Mesendoderm (in vitro differentiated cells): ENCODE data around the gene NELL2.
"Not testable (repeated sequence)": the region's sequence is repeated elsewhere in the genome, so short reads cannot be mapped to it uniquely, and the experiment has no call there.

Source experiments
- DNase-seq: peaks from one replicate; pipeline ENCODE4 v3.0.0; 2013
- H2AK5ac ChIP-seq: 2 replicates; pipeline ENCODE4 v1.6.1; 2013; ENCODE audit warnings: low read length, inconsistent platforms
- H2BK120ac ChIP-seq: 2 replicates; pipeline ENCODE4 v1.6.1; 2013; ENCODE audit warnings: low read depth, mild to moderate bottlenecking, low read length, moderate library complexity, mixed read lengths
- H2BK15ac ChIP-seq: replicated peaks from 2 replicates; pipeline ENCODE4 v1.6.1; 2013; ENCODE audit warnings: low read depth, mild to moderate bottlenecking, moderate library complexity
- H2BK5ac ChIP-seq: 2 replicates; pipeline ENCODE4 v1.6.1; 2013; ENCODE audit warnings: low read length, inconsistent platforms
- H3K18ac ChIP-seq: 2 replicates; pipeline ENCODE4 v1.6.1; 2013; ENCODE audit warnings: mild to moderate bottlenecking, low read length, mixed read lengths
- H3K23ac ChIP-seq: one replicate; pipeline ENCODE4 v1.6.1; 2013; ENCODE audit warnings: low read length
- H3K27ac ChIP-seq: 2 replicates; pipeline ENCODE4 v1.5.1; 2013; ENCODE audit warnings: low read depth, mild to moderate bottlenecking, inconsistent platforms, low read length, moderate library complexity
- H3K27me3 ChIP-seq: 2 replicates; pipeline ENCODE4 v1.6.1; 2013; ENCODE audit warnings: low read length, control low read depth, mild to moderate bottlenecking, inconsistent platforms; ENCODE audit not compliant: insufficient read depth, poor library complexity
- H3K36me3 ChIP-seq: 2 replicates; pipeline ENCODE4 v1.6.1; 2013; ENCODE audit warnings: low read length, inconsistent platforms; ENCODE audit not compliant: control insufficient read depth, insufficient read depth
- H3K4ac ChIP-seq: one replicate; pipeline ENCODE4 v1.6.1; 2013; ENCODE audit warnings: low read depth, mild to moderate bottlenecking, low read length, moderate library complexity
- H3K4me1 ChIP-seq: 2 replicates; pipeline ENCODE4 v1.6.1; 2013; ENCODE audit warnings: low read depth, low read length, inconsistent platforms; ENCODE audit not compliant: control insufficient read depth
- H3K4me2 ChIP-seq: 2 replicates; pipeline ENCODE4 v1.6.1; 2013; ENCODE audit warnings: low read length
- H3K4me3 ChIP-seq: 2 replicates; pipeline ENCODE4 v1.5.1; 2013; ENCODE audit warnings: mild to moderate bottlenecking, low read length
- H3K56ac ChIP-seq: one replicate; pipeline ENCODE4 v1.6.1; 2013; ENCODE audit warnings: low read length
- H3K79me1 ChIP-seq: 2 replicates; pipeline ENCODE4 v1.6.1; 2013; ENCODE audit warnings: low read length, inconsistent platforms
- H3K79me2 ChIP-seq: 2 replicates; pipeline ENCODE4 v1.6.1; 2013; ENCODE audit warnings: mild to moderate bottlenecking, low read length; ENCODE audit not compliant: control insufficient read depth, insufficient read depth
- H3K9ac ChIP-seq: 2 replicates; pipeline ENCODE4 v1.6.1; 2013; ENCODE audit warnings: low read length, inconsistent platforms
- H4K5ac ChIP-seq: one replicate; pipeline ENCODE4 v1.6.1; 2013; ENCODE audit warnings: low read length
- H4K8ac ChIP-seq: one replicate; pipeline ENCODE4 v1.6.1; 2013; ENCODE audit warnings: low read depth, mild to moderate bottlenecking, control low read depth, low read length, moderate library complexity
- WGBS: extraction: QIAGEN DNeasy Blood & Tissue Kit; methylation state at CpG from one replicate; pipeline ENCODE4 v1.1.7; 2013; ENCODE audit warnings: low lambda C conversion rate, missing lambda C conversion rate; ENCODE audit not compliant: insufficient coverage; ENCODE audit errors: extremely low coverage; 5-methylcytosine and 5-hydroxymethylcytosine counted together

Gene NELL2

GRCh38 chr12:44686821-44687432 is 189.2 kb downstream of the NELL2 start:
- H2AK5ac ChIP-seq, H3K18ac ChIP-seq, H2BK5ac ChIP-seq, H3K4me2 ChIP-seq, H4K8ac ChIP-seq, H4K5ac ChIP-seq, H3K4ac ChIP-seq, H2BK120ac ChIP-seq, H3K27me3 ChIP-seq, H3K9ac ChIP-seq, H3K23ac ChIP-seq, H3K79me1 ChIP-seq, H2BK15ac ChIP-seq, H3K79me2 ChIP-seq, H3K56ac ChIP-seq, H3K36me3 ChIP-seq, H3K4me3 ChIP-seq, DNase-seq, H3K4me1 ChIP-seq, H3K27ac ChIP-seq: not testable (repeated sequence)
- no CpG with 5 or more reads among the region's 22 CpGs for WGBS

- no peak overlapping the region for H2BK5ac ChIP-seq
These were observed 198.4 kb downstream of the NELL2 start for GRCh38 chr12:44677724-44678123.

GRCh38 chr12:44674875-44675274 is 201.2 kb downstream of the NELL2 start:
- Histone ChIP-seq H2BK5ac (no peak overlapping the region), H3K36me3 (no peaks in the 10 kb centered on the region)

More at GRCh38 chr12:44677724-44678123, 198.4 kb downstream of the NELL2 start:
- Histone ChIP-seq H4K5ac (no peak overlapping the region), H3K56ac (no peak overlapping the region), H2AK5ac (no peak overlapping the region), H3K79me1 (no peaks in the 10 kb centered on the region), H3K27ac (no peak overlapping the region), H3K27me3 (no peaks in the 10 kb centered on the region), H2BK120ac (no peak overlapping the region), H3K36me3 (no peaks in the 10 kb centered on the region), H3K23ac (no peak overlapping the region), H3K79me2 (no peaks in the 10 kb centered on the region), H3K4me1 (no peaks in the 10 kb centered on the region), H3K4me3 (no peak overlapping the region), H3K4ac (no peak overlapping the region), H4K8ac (no peak overlapping the region), H3K4me2 (no peak overlapping the region), H3K9ac (no peak overlapping the region), H2BK15ac (no peak overlapping the region), H3K18ac (no peak overlapping the region)
- DNase-seq = no peak

GRCh38 chr12:44673811-44674210 is 202.3 kb downstream of the NELL2 start:
- Histone ChIP-seq H3K79me1 (no peaks in the 10 kb centered on the region), H3K36me3 (no peaks in the 10 kb centered on the region), H3K27ac (no peak overlapping the region), H2BK15ac (no peak overlapping the region), H3K4ac (no peak overlapping the region), H2AK5ac (no peak overlapping the region), H4K8ac (no peak overlapping the region), H3K79me2 (no peaks in the 10 kb centered on the region), H3K4me3 (no peak overlapping the region), H3K23ac (no peak overlapping the region), H2BK120ac (no peak overlapping the region), H4K5ac (no peak overlapping the region), H3K27me3 (no peaks in the 10 kb centered on the region), H2BK5ac (no peak overlapping the region), H3K18ac (no peak overlapping the region), H3K4me2 (no peak overlapping the region), H3K56ac (no peak overlapping the region), H3K4me1 (no peaks in the 10 kb centered on the region), H3K9ac (no peak overlapping the region)
- no peak for DNase-seq
- WGBS = no CpG with 5 or more reads among the region's 1 CpG

More at GRCh38 chr12:44674875-44675274, 201.2 kb downstream of the NELL2 start:
- Histone ChIP-seq H3K27ac (no peak overlapping the region), H4K5ac (no peak overlapping the region), H3K18ac (no peak overlapping the region), H4K8ac (no peak overlapping the region), H3K4me3 (no peak overlapping the region), H3K79me2 (no peaks in the 10 kb centered on the region), H3K4me2 (no peak overlapping the region), H3K23ac (no peak overlapping the region), H3K4me1 (no peaks in the 10 kb centered on the region), H2BK120ac (no peak overlapping the region), H3K4ac (no peak overlapping the region), H3K9ac (no peak overlapping the region), H2BK15ac (no peak overlapping the region), H3K56ac (no peak overlapping the region), H3K79me1 (no peaks in the 10 kb centered on the region), H2AK5ac (no peak overlapping the region), H3K27me3 (no peaks in the 10 kb centered on the region)
- no CpG with 5 or more reads among the region's 1 CpG for WGBS
- no peak for DNase-seq

GRCh38 chr12:44672042-44672441 is 204.1 kb downstream of the NELL2 start:
- no peak overlapping the region for H3K56ac ChIP-seq
- no peak overlapping the region for H2BK120ac ChIP-seq
- H3K27ac ChIP-seq = no peak overlapping the region
- no CpG with 5 or more reads among the region's 5 CpGs for WGBS
- H3K4me1 ChIP-seq = no peaks in the 10 kb centered on the region
- no peak overlapping the region for H3K23ac ChIP-seq
- no peaks in the 10 kb centered on the region for H3K79me1 ChIP-seq
- H3K4me3 ChIP-seq = no peak overlapping the region
- no peak overlapping the region for H2AK5ac ChIP-seq
- no peaks in the 10 kb centered on the region for H3K79me2 ChIP-seq
- no peak overlapping the region for H2BK5ac ChIP-seq
- H3K27me3 ChIP-seq = no peaks in the 10 kb centered on the region
- H3K4ac ChIP-seq = no peak overlapping the region
- DNase-seq = peak; percentile 30
- H4K8ac ChIP-seq = no peak overlapping the region
- no peak overlapping the region for H2BK15ac ChIP-seq
- H3K18ac ChIP-seq = no peak overlapping the region
- no peak overlapping the region for H4K5ac ChIP-seq
- no peaks in the 10 kb centered on the region for H3K36me3 ChIP-seq
- no peak overlapping the region for H3K9ac ChIP-seq
- H3K4me2 ChIP-seq = no peak overlapping the region

GRCh38 chr12:44668443-44668842 is 207.7 kb downstream of the NELL2 start:
- no peak overlapping the region for H4K8ac ChIP-seq
- no peak overlapping the region for H4K5ac ChIP-seq
- no peak overlapping the region for H2BK15ac ChIP-seq
- DNase-seq = no peak
- H3K36me3 ChIP-seq = no peaks in the 10 kb centered on the region
- H3K23ac ChIP-seq = no peak overlapping the region
- H3K4me1 ChIP-seq = no peaks in the 10 kb centered on the region
- no peaks in the 10 kb centered on the region for H3K27me3 ChIP-seq
- H3K56ac ChIP-seq = no peak overlapping the region
- H3K9ac ChIP-seq = no peak overlapping the region
- H3K27ac ChIP-seq = no peak overlapping the region
- no CpG with 5 or more reads among the region's 4 CpGs for WGBS
- H3K79me1 ChIP-seq = no peaks in the 10 kb centered on the region
- H2BK120ac ChIP-seq = no peak overlapping the region
- no peak overlapping the region for H2AK5ac ChIP-seq
- no peak overlapping the region for H3K4me2 ChIP-seq
- H3K4me3 ChIP-seq = no peak overlapping the region
- no peaks in the 10 kb centered on the region for H3K79me2 ChIP-seq
- H3K18ac ChIP-seq = no peak overlapping the region
- H2BK5ac ChIP-seq = no peak overlapping the region
- H3K4ac ChIP-seq = no peak overlapping the region
